Measurements from ENCODE around the gene SH3BP4. TPM values are rescaled to one million over a fixed set of nuclear protein-coding genes. Genes with fewer than 3 reads are reported as not detected.

SH3BP4 gene
- total and polyA plus RNA-seq, 2 of the 8 experiments (the other 6 are each of a cell fraction or from before 2014, with no cell fraction given) = 28.3 to 35.4 TPM

- Histone ChIP-seq H3K9ac (replicated peaks in 1 of 4; ENCODE audit: extremely low read depth in 1 of 4, low read depth in 3 of 4, low read length in 3 of 4) (no peak overlapping the region), H3K27ac (ENCODE audit: low read depth, low read length) (no peak overlapping the region), H4K91ac (replicated peaks; ENCODE audit: insufficient read length, low read length) (no peak overlapping the region), H3K14ac (ENCODE audit: insufficient read length) (no peak overlapping the region), H3K18ac (ENCODE audit: extremely low read depth, low read length) (no peak overlapping the region), H3K27me3 (replicated peaks in 1 of 4; ENCODE audit: control insufficient read depth in 3 of 4, extremely low read depth in 1 of 4, insufficient read depth in 3 of 4, low read length in 3 of 4) (no peaks in the 10 kb centered on the region), H2BK15ac (ENCODE audit: low read length) (no peak overlapping the region), H3K4me3 (ENCODE audit: extremely low read depth in 1 of 4, insufficient read depth in 2 of 4, low read depth in 3 of 4, low read length in 4 of 4) (no peak overlapping the region), H2AK5ac (ENCODE audit: low read depth, low read length) (no peak overlapping the region), H4K20me1 (replicated peaks in 1 of 2; ENCODE audit: control insufficient read depth in 1 of 2, insufficient read depth in 2 of 2, low read length in 2 of 2) (peaks cover 6 to 9% of the 10 kb centered on the region in 2 experiments), H3K9me3 (ENCODE audit: insufficient read depth in 2 of 2, low read depth in 1 of 2, low read length in 1 of 2) (no peaks in the 10 kb centered on the region), H3K23ac (ENCODE audit: insufficient read length) (no peak overlapping the region), H4K8ac (ENCODE audit: extremely low read depth, insufficient read depth, low read length) (no peak overlapping the region; the same call in 1 of the 2 replicates), H3K36me3 (ENCODE audit: control insufficient read depth in 2 of 4, insufficient read depth in 4 of 4, low read length in 3 of 4) (peaks cover 24 to 48% (median 33%) of the 10 kb centered on the region in 4 experiments), H3K23me2 (ENCODE audit: low read depth, low read length) (no peaks in the 10 kb centered on the region), H3K4me1 (replicated peaks in 1 of 4; ENCODE audit: control insufficient read depth in 3 of 4, insufficient read depth in 4 of 4, low read length in 3 of 4) (peaks cover 0 to 1% (median 0%) of the 10 kb centered on the region in 4 experiments; a peak in 2 of 7 replicates), H3K56ac (replicated peaks; ENCODE audit: insufficient read length, low read depth, low read length) (no peak overlapping the region), H2BK120ac (replicated peaks; ENCODE audit: low read depth, low read length) (no peak overlapping the region), H3K4me2 (ENCODE audit: insufficient read depth in 1 of 2, low read depth in 2 of 2, low read length in 2 of 2) (no peak overlapping the region), H4K5ac (ENCODE audit: insufficient read length, low read depth, low read length) (no peak overlapping the region), H2AFZ (ENCODE audit: low read length) (no peak overlapping the region), H3K79me1 (ENCODE audit: low read depth, low read length) (peaks cover 9% of the 10 kb centered on the region; the same call in 1 of the 2 replicates), H2BK5ac (ENCODE audit: low read depth, low read length) (no peak overlapping the region; the same call in 1 of the 2 replicates), H3K79me2 (ENCODE audit: control insufficient read depth in 1 of 2, insufficient read depth in 2 of 2, low read length in 2 of 2) (peaks cover 0 to 21% of the 10 kb centered on the region in 2 experiments; a peak in 1 of 4 replicates), H2BK12ac (ENCODE audit: low read depth, low read length) (no peak overlapping the region), H3K4ac (replicated peaks; ENCODE audit: insufficient read length, low read depth, low read length) (no peak overlapping the region), H2BK20ac (ENCODE audit: low read length) (no peak overlapping the region)
- 91% methylated on average over 32 of the region's 32 CpGs; no CpG with 5 or more reads in 1 of the 2 experiments for WGBS, 2 experiments (ENCODE audit: extremely low coverage in 1 of 2, insufficient coverage in 1 of 2, insufficient read length in 1 of 2, insufficient replicate concordance in 2 of 2, low coverage in 1 of 2, low lambda C conversion rate in 2 of 2, missing lambda C conversion rate in 1 of 2)
- POLR2A ChIA-PET (ENCODE audit: partially characterized antibody) = no interaction called here
- no peak for TF ChIP-seq GABPA (IDR thresholded peaks at IDR 0.05; ENCODE audit: borderline replicate concordance, insufficient read depth, low read length)
- TF ChIP-seq SIN3A (conservative IDR thresholded peaks at IDR 0.05 in 1 of 2, IDR thresholded peaks at IDR 0.05 in 1 of 2; ENCODE audit: low read depth in 1 of 2, low read length in 2 of 2) = no peak
- no peak for TF ChIP-seq TBP (IDR thresholded peaks at IDR 0.05; ENCODE audit: low read depth, low read length)
- no peak for TF ChIP-seq POLR2A (IDR thresholded peaks at IDR 0.05; ENCODE audit: control extremely low read depth in 1 of 2, low read depth in 2 of 2, low read length in 2 of 2)
- no peak for TF ChIP-seq SP4 (IDR thresholded peaks at IDR 0.05; ENCODE audit: low read length)
- no peak for TF ChIP-seq MAX (IDR thresholded peaks at IDR 0.05)
- no peak for TF ChIP-seq MAFK (IDR thresholded peaks at IDR 0.05; ENCODE audit: low read depth, low read length)
- no peak for TF ChIP-seq SP1 (IDR thresholded peaks at IDR 0.05; ENCODE audit: low read depth, low read length)
- no peak for TF ChIP-seq FOSL1 (IDR thresholded peaks at IDR 0.05; ENCODE audit: insufficient read depth, low read depth, low read length)
- TF ChIP-seq CHD2 (IDR thresholded peaks at IDR 0.05; ENCODE audit: low read length) = no peak
- TF ChIP-seq RFX5 (IDR thresholded peaks at IDR 0.05; ENCODE audit: borderline replicate concordance, low read depth, low read length) = no peak
- no peak for FAIRE-seq
- CTCF ChIA-PET (ENCODE audit: partially characterized antibody) = no interaction called here
- no peak for DNase-seq (ENCODE audit: low read depth in 1 of 2, low spot score in 2 of 2)
These were observed 92.9 kb downstream of the SH3BP4 start for GRCh38 chr2:235044501-235045271.
